GM21360 (cell line): ENCODE measurements around the gene HEATR1.
"Not testable (repeated sequence)": the region's sequence is repeated elsewhere in the genome, so short reads cannot be mapped to it uniquely, and the experiment has no call there.

Source experiments
- ATAC-seq: cut with Tn5 transposase; IDR thresholded peaks from one replicate; pipeline ENCODE4 v1.9.1; 2021; ENCODE audit warnings: mild to moderate bottlenecking, moderate library complexity; ENCODE audit not compliant: unreplicated experiment

The HEATR1 gene

DNA sequence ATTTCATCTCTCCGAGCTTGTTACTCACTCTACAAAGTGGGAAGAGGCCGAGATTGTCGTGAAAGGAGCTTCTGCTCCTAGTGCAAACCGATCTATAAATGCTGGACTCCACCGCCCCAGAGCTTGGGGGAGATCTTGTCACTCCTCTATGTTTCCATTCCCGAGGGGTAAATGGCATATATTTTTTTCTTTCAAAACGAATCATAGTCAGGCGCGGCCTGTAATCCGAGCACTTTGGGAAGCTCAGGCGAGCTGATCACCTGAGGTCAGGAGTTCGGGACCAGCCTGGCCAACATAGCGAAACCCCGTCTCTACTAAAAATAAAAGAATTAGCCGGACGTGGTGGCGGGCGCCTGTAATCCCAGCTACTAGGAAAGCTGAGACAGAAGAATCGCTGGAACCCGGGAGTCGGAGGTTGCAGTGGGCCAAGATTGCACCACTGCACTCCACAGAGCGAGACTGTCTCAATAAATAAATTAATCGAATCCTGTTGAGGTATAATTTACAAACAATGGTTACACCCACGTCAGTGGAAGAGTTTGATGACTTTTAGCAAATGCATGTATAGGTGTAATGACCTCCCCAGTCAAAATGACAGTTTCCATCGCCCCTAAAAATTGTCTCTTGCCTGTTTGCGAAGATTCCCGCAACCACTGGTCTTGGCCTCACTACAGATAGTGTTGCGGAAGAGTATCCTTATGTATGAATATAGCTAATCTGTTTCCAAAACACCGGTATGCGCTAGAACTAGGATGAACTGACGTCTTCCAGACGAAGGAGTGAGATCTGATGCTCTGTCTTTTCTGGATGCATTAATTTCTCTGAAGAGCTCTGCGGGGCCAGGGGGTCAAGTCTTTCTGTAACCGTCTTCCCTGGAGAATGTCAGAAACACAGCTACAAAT, 840 bp upstream of the HEATR1 start:
- no peak for ATAC-seq

DNA sequence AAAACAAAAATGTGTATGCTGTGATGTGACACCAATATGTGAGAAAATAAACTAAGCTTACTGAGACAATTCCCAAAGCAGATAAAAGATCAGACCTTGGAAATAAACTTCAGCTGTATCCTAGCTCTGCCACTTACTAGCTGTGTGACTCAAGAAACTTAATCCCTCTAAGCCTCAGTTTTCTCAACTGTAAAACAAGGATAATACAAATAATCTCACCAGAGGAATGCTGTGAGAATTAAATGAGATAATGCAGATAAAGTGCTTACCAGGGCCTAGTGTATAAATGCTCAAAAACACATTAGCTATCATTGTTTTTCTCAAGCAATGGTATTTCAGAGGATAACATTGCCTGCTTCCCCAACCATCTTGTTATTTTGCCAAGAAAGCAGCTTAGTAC, 2.1 kb downstream of the HEATR1 start:
- ATAC-seq = no peak

- no peak for ATAC-seq
These were observed 13.7 kb downstream of the HEATR1 start for GRCh38 chr1:236590553-236591150.

DNA sequence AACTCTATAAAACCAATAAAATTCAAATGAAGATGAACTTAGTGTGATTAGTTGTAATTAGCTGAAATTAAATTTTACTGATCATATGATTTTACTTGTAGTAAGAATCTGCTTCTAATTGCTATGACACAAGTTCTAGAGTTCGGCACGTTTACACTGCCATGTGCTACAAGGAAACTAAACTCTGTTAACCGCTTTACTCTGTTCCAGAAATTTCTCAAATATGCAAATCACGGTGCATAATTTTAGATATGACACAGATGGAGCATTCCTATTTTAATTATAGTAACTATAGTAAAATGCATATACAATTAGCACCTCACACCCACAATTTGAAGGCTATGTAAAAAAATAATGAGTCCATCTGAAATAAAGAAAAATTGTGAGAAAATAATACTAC, 14.8 kb downstream of the HEATR1 start:
- ATAC-seq = no peak

DNA sequence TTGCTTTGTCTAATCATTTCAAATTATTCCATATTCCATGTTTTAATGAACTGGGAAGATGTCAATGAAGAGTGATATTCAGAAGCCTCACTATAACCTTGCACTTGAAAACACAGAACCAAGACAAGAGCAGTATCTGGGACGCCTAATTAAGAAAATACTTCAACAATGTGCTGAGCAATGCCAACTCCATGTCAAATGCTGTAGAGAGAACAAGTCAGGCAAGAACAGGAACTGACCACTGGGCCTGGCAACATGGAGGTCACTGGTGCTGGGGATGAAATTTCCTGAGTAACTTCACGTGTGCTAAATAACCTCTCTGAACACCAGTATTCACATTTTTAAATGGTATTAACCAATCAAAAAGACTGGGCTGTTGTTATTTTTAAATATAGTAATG, 22.8 kb downstream of the HEATR1 start:
- ATAC-seq = no peak

DNA sequence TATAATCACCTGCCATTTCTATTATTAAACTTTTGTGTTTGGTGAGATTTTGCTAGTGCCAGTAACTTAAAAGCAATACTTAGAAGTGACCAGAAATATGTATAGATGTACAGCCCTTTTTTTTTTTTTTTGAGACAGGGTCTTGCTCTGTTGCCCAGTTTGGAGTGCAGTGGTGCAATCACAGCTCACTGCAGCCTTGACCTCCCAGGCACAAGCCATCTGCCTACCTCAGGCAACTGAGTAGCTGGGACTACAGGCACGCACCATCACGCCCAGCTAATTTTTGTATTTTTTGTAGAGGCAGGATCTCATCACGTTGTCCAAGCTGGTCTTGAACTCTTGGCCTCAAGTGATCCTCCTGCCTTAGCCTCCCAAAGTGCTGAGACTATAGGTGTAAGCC, 23.9 kb downstream of the HEATR1 start:
- not testable (repeated sequence) for ATAC-seq

GRCh38 chr1:236578661-236579060, 25.7 kb downstream of the HEATR1 start:
- no peak for ATAC-seq

DNA sequence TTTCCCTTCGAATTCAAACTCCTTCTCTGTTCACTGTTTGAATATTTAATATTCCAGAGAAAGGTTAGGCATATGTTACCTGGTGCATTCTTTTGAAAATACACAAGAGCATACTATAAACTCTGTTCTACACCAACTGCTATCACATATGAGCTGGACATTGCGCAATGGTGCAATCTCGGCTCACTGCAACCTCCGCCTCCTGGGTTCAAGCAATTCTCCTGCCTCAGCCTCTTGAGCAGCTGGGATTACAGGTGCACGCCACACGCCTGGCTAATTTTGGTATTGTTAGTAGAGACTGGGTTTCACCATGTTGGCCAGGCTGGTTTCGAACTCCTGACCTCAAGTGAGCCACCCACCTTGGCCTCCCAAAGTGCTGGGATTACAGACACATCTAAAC, 27.3 kb downstream of the HEATR1 start:
- ATAC-seq = not testable (repeated sequence)

DNA sequence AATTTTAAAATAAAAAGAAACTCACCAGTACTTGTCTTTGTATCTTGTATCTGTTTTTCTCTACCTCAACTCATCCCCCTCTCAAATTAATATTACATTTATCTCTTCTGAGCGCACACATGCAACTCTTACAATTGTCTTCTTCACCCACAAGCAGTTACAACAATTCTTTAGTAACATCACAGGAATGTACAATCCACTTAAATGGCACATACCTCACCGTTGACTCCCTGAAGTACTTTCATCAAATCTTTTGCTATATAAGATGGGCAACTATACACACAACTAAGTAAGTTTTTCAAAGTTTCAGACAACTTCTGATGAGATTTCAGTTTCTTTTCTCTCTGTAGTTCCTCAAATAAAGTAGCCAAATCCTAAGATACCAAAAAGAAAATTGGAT, 28.3 kb downstream of the HEATR1 start:
- ATAC-seq = no peak

DNA sequence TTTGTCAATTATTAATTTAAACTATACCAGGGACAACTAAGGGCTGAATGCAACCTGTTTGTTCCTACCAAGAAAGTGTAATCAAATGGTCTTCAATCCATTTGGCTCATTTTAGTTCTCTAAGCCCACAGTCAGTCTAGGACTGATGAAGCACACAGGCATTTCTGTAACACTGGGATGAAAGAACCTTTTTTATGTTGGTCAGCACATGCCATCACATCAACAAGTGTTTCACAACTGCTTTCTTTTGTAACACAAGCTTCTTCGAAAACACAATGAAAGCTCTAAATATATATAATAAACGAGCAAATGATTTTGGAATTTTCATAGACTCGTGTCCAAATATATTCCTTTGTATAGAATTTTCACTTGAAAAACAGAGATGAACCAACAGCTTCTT, 28.8 kb downstream of the HEATR1 start:
- ATAC-seq = no peak

DNA sequence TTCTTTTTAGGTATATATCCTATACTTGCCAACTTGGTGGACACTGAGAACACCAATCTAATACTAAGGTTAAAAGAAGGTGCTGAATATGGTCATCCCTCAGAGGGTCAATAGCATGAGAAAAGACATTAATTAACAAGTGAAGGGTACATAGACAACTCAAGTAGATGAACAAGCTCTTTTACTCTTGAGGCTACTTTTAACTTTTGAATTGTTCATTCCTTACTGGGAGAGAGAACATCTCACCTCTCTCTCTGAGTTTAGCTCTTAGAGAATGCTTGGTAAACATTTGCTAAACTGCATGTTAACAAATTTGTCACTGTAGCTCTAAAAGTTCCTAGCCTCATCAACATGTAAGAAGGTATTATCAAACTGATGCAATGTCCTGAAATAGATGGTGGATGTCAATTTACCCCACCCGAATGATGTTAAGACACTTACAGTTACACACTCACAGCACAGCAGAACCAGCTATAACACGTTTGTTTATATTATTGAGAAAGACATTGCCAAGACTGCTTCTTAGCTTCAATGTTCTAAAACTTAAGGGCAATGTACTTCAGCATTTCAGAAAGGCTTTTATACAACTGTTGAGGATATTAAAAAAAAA, 35.9 kb downstream of the HEATR1 start:
- ATAC-seq = no peak

DNA sequence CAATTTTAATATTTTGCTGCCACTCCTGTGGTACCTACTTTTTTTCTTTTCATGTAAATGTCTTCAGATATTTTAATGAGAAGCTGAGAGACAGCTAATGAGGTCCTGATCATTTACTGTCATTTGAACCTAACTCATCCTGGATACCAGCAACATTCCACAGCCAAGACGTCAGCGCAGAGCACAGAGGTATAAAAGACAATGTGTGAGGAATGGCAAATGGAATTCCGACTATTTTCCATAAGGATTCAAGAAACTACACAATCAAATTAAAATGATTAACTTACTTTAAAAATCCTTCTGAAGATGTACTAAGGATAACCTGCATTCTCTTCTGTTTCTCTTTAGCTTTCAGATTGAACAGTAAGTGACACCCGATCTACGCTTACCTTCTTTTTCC, 38.8 kb downstream of the HEATR1 start:
- no peak for ATAC-seq

GRCh38 chr1:236561976-236562375, 42.3 kb downstream of the HEATR1 start:
- no peak for ATAC-seq

GRCh38 chr1:236560213-236560771, 44.0 kb downstream of the HEATR1 start:
- ATAC-seq = no peak

DNA sequence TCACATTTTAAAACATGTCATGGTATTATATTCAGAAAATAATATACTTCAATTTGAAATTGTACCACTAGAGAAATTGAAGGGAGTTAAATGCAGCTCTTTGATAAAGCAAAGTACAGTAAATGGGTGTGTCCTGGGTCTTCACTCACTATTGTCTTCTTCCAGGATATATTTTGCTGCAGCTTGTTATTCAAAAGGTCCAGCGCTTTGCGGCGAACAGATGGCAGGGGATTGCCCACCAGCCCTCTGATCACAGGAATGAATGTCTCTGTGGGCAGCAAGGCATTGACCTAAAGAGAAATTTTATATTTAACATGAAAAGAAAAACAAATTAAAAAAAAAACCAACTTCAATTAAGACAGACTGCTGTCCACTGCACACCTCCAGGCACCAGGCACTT, 45.5 kb downstream of the HEATR1 start:
- no peak for ATAC-seq

DNA sequence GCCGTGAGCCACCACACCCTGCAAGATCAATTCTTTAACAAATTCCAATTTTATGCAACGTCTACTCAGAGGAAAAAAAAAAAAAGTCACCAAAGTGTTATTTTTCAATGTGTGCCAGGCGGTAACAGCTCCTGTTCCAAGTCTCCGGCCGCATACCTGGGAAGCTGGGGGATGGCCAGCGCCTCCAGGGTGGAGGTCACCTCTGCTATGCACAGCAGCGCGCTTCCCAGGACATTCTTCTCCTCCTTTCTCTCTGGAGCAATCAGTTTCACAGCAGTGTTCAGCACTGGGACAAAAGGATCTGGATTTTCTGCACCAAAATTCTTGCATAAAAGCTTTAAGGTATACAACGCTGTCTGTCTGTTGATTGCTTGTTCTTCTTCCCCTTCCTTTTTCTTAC, 46.2 kb downstream of the HEATR1 start:
- no peak for ATAC-seq

- ATAC-seq = no peak
These were observed 47.7 kb downstream of the HEATR1 start for GRCh38 chr1:236556606-236557005.

- ATAC-seq = no peak
These were observed 50.9 kb downstream of the HEATR1 start for GRCh38 chr1:236553370-236553769.

DNA sequence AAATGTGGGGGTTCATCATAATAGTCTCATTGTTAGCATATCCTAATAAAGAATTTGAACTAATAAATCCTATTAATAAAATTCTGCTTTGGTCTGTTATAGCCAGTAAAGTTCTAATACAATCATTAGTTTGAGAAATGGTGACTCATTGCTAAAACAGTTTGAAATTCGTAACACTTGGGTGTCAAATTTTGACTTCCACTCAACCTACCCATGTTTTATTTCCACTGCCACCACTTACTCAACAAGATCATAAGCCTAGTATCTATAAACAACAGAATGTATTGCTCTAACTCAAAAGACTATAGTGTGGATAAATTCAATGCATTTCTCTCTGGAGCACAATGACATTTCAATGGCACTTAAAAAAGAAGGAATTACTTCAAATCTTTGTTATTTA, 51.4 kb downstream of the HEATR1 start:
- ATAC-seq = no peak

GRCh38 chr1:236552096-236552495, 52.2 kb downstream of the HEATR1 start:
- no peak for ATAC-seq

DNA sequence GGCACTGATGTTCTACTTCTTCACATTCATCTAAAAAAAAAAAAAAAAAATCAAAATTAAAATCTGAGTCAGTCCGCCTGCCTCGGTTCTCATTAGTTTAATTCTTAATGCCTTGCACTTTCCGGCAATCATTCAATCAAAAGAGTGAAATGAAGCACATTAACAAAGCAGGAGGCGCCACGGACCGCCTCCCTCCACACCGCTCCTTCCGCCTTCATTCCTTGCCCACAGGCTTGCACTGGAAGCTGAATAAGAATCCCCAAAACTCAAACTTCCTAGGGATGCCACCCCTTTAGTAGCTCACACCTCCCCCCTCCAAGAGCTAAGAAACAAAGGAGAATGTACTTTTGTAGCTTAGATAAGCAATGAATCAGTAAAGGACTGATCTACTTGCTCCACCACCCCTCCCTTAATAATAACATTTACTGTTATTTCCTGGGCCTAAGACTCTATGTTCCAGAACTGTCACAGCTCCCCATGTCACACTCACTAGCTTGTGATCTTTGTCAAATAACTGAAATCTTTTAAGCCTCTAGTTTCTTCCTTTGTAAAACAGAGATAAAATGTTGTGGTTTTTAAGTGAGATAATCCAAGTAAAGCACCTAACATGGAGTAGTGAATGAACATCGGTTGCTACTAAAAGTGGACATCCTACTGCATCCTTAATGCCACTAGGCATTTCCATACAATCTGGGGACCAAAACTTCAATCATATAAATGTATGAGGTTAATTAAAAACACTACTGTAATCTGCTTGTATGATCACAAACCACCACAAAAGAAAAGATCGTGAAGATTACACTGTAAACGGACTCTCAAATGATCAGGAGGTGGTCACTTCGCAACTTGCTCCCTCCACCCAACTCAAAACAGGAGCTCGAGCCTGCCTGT, 53.1 kb downstream of the HEATR1 start:
- ATAC-seq = no peak
